Ovary (tissue), 9 donors: Measurements from ENCODE around the gene FFAR2. TPM values are rescaled to one million over a fixed set of nuclear protein-coding genes. Genes with fewer than 3 reads are reported as not detected.
A peak's percentile ranks its signal among the peaks of the same experiment; 100 is the strongest.
"Not testable (repeated sequence)": the region's sequence is repeated elsewhere in the genome, so short reads cannot be mapped to it uniquely, and the experiment has no call there.

Source experiments
- DNase-seq, 5 donors: peaks; one replicate each; pipeline ENCODE4 v3.0.0-alpha.2; 2019 to 2020
- H3K27ac ChIP-seq, 2 donors: fragments of 200-600 bp; one replicate each; pipeline versions ENCODE4 v1.5.1 to v1.8.0; 2019 to 2022
- H3K27me3 ChIP-seq: fragments of 200-600 bp; one replicate; pipeline ENCODE4 v1.8.0; 2022
- H3K36me3 ChIP-seq: fragments of 200-600 bp; sonication (generic); one replicate; pipeline ENCODE4 v1.5.1; 2019
- H3K4me1 ChIP-seq: one replicate; pipeline ENCODE4 v1.8.1; 2013; ENCODE audit warnings: mild to moderate bottlenecking, moderate library complexity; ENCODE audit not compliant: insufficient read depth
- H3K4me3 ChIP-seq: fragments of 200-600 bp; sonication (generic); one replicate; pipeline ENCODE4 v1.5.1; 2017
- H3K9me3 ChIP-seq, 2 donors: fragments of 200-600 bp in 1 of 2; sonication (generic) in 1 of 2; one replicate each; pipeline versions ENCODE4 v1.5.1 to v1.8.1; 2013 to 2019; ENCODE audit warnings: mild to moderate bottlenecking in 1 of 2, moderate library complexity in 1 of 2
- EP300 ChIP-seq: sonication (generic); formaldehyde crosslinking; IDR thresholded peaks from one replicate; pipeline ENCODE4 v1.6.1; 2017; ENCODE audit warnings: antibody characterized with exemption
- POLR2A ChIP-seq: fragments of 450-650 bp; IDR thresholded peaks from one replicate; pipeline ENCODE4 v1.6.1; 2017; ENCODE audit warnings: antibody characterized with exemption, mild to moderate bottlenecking, moderate library complexity
- WGBS, 3 donors: extraction: QIAGEN DNeasy Blood & Tissue Kit in 1 of 3; methylation state at CpG; one replicate each; pipeline versions ENCODE4 v1.1.5 to v1.1.7; 2013 to 2017; 5-methylcytosine and 5-hydroxymethylcytosine counted together
- intact Hi-C, 4 donors: fragments of 100-400 bp; cut with DNase I; formaldehyde crosslinking; loops; one replicate each; pipeline versions ENCODE4 v1.11.0 to v1.15.1; 2022 to 2023
- polyA plus RNA-seq, 2 donors: library from polyadenylated mRNA; stranded (reverse); fragments of 200-250 nt in 1 of 2; fragments of 350-450 nt in 1 of 2; fragmentation: Illumina TruSeq in 1 of 2; extraction: RNeasy Lipid Tissue Mini Kit (QIAGEN cat#74804) in 1 of 2; gene quantifications; one replicate each; pipeline ENCODE4 v1.2.3, GENCODE V29; 2013 to 2014
- total RNA-seq, 7 donors: library from RNA; depleted of rRNA in 2 of 7; stranded (reverse); fragments of >200 nt in 2 of 7; fragmentation: NEBNext Ultra II Directional in 3 of 7; extraction: Animal tissue kit (Norgen Biotek cat#: 25700) in 3 of 7; gene quantifications; one replicate each; pipeline versions ENCODE4 v1.1.0 to v1.2.4, GENCODE V29; 2016 to 2023
- TF ChIP-seq, protein P1 (sequence below), 3 donors: fragments of 450-650 bp in 2 of 3; fragments of 200-600 bp in 1 of 3; IDR thresholded peaks; one replicate each; pipeline versions ENCODE4 v1.5.1 to v1.8.0; 2016 to 2022; ENCODE audit warnings: antibody characterized with exemption in 3 of 3, mild to moderate bottlenecking in 1 of 3
- donor health status: DM: no; HTN: no; CAD: no; lungs with moderate emphysema.
- donor health status: DM: no; HTN: no; CAD: no.
- donor health status: Bipolar disorder and iron deficiency.
- donor health status: DM: yes; HTN: yes; CAD: no.
- donor health status: DM: no; HTN: no; CAD: no.
- donor health status: DM: yes; HTN: yes; CAD: no.

Gene FFAR2
- total and polyA plus RNA-seq, 9 donors, result 0.20 to 0.47 (median 0.32) TPM; not detected in 5

DNA sequence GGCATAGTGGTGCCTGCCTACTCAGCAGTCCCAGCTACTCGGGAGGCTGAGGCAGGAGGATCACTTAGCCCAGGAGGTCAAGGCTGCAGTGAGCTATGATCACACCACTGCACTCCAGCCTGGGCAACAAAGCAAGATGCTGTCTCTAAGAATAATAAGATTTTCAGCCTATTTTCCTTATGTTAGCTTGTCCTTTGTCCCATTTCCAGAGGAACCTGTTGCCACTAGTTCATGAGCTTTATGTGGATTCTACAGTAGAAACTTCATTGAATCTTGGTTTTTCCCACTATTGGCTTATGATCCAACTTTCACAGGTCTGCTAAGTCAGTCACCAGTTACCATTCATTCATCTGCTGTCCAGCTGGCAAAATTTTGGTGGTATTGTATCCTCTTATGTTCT lies 18.2 kb downstream of the FFAR2 start:
- Histone ChIP-seq H3K27me3 (no peaks in the 10 kb centered on the region), H3K27ac (no peak overlapping the region), H3K4me1 (no peaks in the 10 kb centered on the region), H3K4me3 (no peak overlapping the region), H3K36me3 (no peaks in the 10 kb centered on the region), H3K9me3 (no peaks in the 10 kb centered on the region)
- TF ChIP-seq EP300 (no peak), POLR2A (no peak)
- TF ChIP-seq, protein P1, sequence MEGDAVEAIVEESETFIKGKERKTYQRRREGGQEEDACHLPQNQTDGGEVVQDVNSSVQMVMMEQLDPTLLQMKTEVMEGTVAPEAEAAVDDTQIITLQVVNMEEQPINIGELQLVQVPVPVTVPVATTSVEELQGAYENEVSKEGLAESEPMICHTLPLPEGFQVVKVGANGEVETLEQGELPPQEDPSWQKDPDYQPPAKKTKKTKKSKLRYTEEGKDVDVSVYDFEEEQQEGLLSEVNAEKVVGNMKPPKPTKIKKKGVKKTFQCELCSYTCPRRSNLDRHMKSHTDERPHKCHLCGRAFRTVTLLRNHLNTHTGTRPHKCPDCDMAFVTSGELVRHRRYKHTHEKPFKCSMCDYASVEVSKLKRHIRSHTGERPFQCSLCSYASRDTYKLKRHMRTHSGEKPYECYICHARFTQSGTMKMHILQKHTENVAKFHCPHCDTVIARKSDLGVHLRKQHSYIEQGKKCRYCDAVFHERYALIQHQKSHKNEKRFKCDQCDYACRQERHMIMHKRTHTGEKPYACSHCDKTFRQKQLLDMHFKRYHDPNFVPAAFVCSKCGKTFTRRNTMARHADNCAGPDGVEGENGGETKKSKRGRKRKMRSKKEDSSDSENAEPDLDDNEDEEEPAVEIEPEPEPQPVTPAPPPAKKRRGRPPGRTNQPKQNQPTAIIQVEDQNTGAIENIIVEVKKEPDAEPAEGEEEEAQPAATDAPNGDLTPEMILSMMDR (IDR thresholded peaks at IDR 0.05), result no peak
- intact Hi-C loops, result no loop called here
- DNase-seq, result no peak
- 56 to 81% (median 79%) methylated on average over 1 of the region's 1 CpG for WGBS, 3 donors

DNA sequence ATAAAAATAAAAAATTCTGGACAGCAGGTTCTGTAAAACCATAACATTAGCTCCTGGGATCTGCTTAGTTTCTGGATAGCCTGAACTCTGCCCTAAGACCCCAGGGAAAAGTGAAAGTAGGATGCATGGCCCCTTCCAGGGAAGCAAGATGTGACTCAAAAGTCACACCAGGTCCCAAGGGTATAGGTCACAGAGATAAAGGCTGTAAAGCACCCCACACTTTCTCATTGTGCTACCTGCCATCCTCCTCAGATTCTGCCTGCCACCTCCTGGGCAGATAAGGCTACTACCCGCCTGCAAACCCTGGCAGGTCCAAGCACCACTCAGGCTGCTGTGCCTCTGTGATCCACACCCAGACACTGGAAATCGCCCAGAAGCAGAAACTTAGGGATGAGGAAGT lies 20.6 kb downstream of the FFAR2 start:
- no peak overlapping the region for H3K4me3 ChIP-seq
- no peaks in the 10 kb centered on the region for H3K4me1 ChIP-seq
- 44 to 54% (median 45%) methylated on average over 2 of the region's 2 CpGs for WGBS, 3 donors
- H3K36me3 ChIP-seq, result no peaks in the 10 kb centered on the region
- no peaks in the 10 kb centered on the region for H3K9me3 ChIP-seq
- peak in 3 of 5 donors; percentile 32 to 46 (median 44) for DNase-seq
- no peak overlapping the region for H3K27ac ChIP-seq
- intact Hi-C loops, result no loop called here
- TF ChIP-seq POLR2A, result no peak
- TF ChIP-seq, protein P1 (IDR thresholded peaks at IDR 0.05), result peak in 2 of 3 donors; percentile 23 to 32
- no peaks in the 10 kb centered on the region for H3K27me3 ChIP-seq

DNA sequence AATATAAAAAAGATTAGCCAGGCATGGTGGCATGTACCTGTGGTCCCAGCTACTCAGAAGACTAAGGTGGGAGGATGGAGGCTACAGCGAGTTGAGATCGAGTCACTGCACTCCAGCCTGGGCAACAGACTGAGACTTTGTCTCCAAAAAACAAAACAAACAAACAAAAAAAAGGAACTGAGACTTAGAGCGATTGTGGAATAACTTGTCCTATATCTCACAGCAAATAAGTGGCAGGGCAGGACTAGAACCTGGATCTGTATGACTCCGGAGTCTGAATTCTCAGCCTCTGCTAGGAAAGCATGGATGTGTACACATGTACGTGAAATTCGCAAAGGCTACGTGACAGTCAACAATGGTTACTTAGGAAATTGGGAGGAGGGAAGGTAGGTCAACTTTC lies 22.1 kb downstream of the FFAR2 start:
- intact Hi-C loops, result no loop called here
- no peak overlapping the region for H3K4me3 ChIP-seq
- H3K27ac ChIP-seq, result no peak overlapping the region
- no peaks in the 10 kb centered on the region for H3K27me3 ChIP-seq
- no peak for DNase-seq
- H3K9me3 ChIP-seq, result no peaks in the 10 kb centered on the region
- no peak for TF ChIP-seq POLR2A
- TF ChIP-seq, protein P1 (IDR thresholded peaks at IDR 0.05), result no peak
- TF ChIP-seq EP300, result no peak
- no peaks in the 10 kb centered on the region for H3K4me1 ChIP-seq
- WGBS, 3 donors, result 84 to 87% (median 84%) methylated on average over 7 of the region's 7 CpGs
- H3K36me3 ChIP-seq, result no peaks in the 10 kb centered on the region

DNA sequence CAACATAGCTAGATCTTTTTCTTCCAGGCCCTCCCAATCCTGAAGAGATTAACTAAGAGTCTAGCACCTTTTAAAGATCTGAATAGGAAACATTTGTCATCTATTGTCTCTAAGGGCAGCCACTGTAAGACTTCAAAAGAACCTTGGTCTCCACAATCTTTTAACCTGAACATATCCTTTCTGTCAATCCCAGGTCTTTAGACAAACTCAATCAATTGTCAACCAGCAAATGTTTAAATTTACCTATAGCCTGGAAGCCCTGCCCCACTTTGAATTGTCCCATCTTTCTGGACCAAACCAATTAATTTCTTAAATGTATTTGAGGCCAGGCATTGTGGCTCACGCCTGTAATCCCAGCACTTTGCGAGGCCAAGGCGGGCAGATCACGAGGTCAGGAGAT lies 23.0 kb downstream of the FFAR2 start:
- H3K27ac ChIP-seq, H3K27me3 ChIP-seq, H3K4me3 ChIP-seq, DNase-seq, H3K36me3 ChIP-seq, H3K9me3 ChIP-seq, H3K4me1 ChIP-seq, intact Hi-C loops: not testable (repeated sequence)
- WGBS, 3 donors, result 97 to 98% (median 97%) methylated on average over 4 of the region's 4 CpGs

DNA sequence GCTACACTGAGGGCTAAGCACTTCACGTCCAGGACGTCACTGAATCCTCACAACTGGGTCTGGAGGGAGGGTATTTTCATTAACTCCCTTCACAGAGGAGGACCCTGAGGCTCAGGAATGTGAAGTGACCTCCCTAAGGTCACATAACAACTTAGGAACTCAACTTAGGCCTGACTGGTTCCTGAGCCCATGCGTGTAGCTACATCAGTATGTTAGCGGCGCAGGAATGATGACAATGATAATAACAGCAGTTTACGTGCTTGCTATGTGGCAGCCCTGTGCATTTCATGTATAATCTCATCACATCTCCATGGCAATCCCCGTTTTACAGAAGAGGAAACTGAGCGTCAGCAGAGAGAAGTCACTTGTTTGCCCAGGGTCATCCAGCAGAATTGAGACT lies 23.9 kb downstream of the FFAR2 start:
- no peaks in the 10 kb centered on the region for H3K36me3 ChIP-seq
- H3K9me3 ChIP-seq, result no peaks in the 10 kb centered on the region
- H3K27ac ChIP-seq, result no peak overlapping the region
- H3K27me3 ChIP-seq, result no peaks in the 10 kb centered on the region
- intact Hi-C loops, result no loop called here
- H3K4me1 ChIP-seq, result no peaks in the 10 kb centered on the region
- 84 to 94% (median 94%) methylated on average over 8 of the region's 8 CpGs for WGBS, 3 donors
- TF ChIP-seq EP300 (no peak), POLR2A (no peak)
- TF ChIP-seq, protein P1 (IDR thresholded peaks at IDR 0.05), result no peak
- DNase-seq, result no peak
- no peak overlapping the region for H3K4me3 ChIP-seq
